ENCODE measurements around the gene AGAP4. TPM values are rescaled to one million over a fixed set of nuclear protein-coding genes. Genes with fewer than 3 reads are reported as not detected.
"Not testable (repeated sequence)": the region's sequence is repeated elsewhere in the genome, so short reads cannot be mapped to it uniquely, and the experiment has no call there.

Gene AGAP4
- polyA plus RNA-seq, 1 experiment: 6.6 TPM

GRCh38 chr10:45819552-45819951 lies 27.7 kb downstream of the AGAP4 start:
- POLR2A ChIA-PET: no interaction called here
- no peak for DNase-seq (ENCODE audit: low read depth)
- no peak for TF ChIP-seq CTCF (IDR thresholded peaks at IDR 0.05; ENCODE audit: insufficient read depth, low read depth, low read length)
- Histone ChIP-seq H3K36me3 (ENCODE audit: control insufficient read depth, insufficient read depth, low read length) (no peaks in the 10 kb centered on the region), H3K4me3 (ENCODE audit: low read depth, low read length) (no peak overlapping the region), H3K27me3 (ENCODE audit: control insufficient read depth, insufficient read depth, low read length) (no peaks in the 10 kb centered on the region)
- CTCF ChIA-PET: no interaction called here

DNA sequence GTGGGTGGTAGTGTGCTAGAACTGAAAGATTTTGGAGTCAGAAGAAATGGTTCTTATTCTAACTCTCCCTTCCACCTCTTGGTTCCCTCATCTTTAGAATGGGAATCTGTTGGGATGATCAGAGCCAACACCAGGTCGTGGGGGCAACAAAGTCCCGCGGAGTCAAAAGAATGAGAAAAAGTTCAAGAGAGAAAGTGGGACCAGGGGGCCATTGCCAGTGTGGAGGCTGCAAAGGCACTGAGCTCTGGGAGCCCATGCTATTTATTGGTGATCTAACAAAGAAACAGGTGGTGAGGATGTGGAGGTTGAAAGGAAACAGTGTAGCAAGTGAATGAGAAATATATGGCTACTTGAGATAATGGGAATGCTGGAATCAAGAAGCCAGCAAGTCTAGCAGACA lies 29.4 kb downstream of the AGAP4 start:
- Histone ChIP-seq H3K4me3 (ENCODE audit: low read depth, low read length) (no peak overlapping the region), H3K36me3 (ENCODE audit: control insufficient read depth, insufficient read depth, low read length) (no peaks in the 10 kb centered on the region), H3K27me3 (ENCODE audit: control insufficient read depth, insufficient read depth, low read length) (no peaks in the 10 kb centered on the region)
- ChIA-PET POLR2A (no interaction called here), CTCF (no interaction called here)
- no peak for TF ChIP-seq CTCF (IDR thresholded peaks at IDR 0.05; ENCODE audit: insufficient read depth, low read depth, low read length)
- DNase-seq (ENCODE audit: low read depth): no peak

DNA sequence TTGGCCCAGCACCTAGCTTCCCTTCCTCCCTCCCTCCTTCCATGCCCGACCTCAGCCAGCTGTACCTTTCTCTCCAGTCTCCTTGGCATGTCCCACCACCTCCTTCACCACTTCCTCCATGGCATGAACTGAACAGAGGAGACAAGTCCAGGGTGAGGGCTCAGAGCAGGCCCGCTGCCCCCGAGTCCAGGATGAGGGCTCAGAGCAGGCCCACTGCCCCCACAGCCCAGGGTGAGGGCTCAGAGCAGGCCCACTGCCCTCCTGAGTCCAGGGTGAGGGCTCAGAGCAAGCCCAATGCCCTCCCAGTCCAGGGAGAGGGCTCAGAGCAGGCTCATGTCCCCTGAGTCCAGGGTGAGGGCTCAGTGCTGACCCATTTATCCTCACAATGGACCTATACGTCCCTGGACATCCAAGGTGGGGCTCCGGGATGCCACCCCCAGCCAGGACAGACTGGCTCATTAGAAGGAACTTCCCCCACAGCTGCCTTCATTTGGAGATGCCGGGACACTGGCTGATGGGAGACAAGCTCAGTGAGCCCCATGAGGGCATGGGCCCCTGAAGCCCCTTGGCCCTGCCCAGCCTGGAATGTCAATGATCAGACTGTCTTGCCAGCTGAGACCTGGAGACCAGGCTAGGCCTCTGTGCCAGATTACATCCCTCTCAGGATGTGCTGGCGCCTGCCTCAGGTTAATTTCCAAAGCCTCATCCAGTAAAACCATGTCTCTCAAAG lies 30.0 kb downstream of the AGAP4 start:
- Histone ChIP-seq H3K27me3 (ENCODE audit: control insufficient read depth, insufficient read depth, low read length) (no peaks in the 10 kb centered on the region), H3K4me3 (ENCODE audit: low read depth, low read length) (no peak overlapping the region), H3K36me3 (ENCODE audit: control insufficient read depth, insufficient read depth, low read length) (no peaks in the 10 kb centered on the region)
- ChIA-PET POLR2A (no interaction called here), CTCF (no interaction called here)
- DNase-seq (ENCODE audit: low read depth): no peak
- TF ChIP-seq CTCF (IDR thresholded peaks at IDR 0.05; ENCODE audit: insufficient read depth, low read depth, low read length): no peak

- CTCF ChIA-PET; H3K4me3 ChIP-seq (ENCODE audit: low read depth, low read length); POLR2A ChIA-PET; DNase-seq (ENCODE audit: low read depth); H3K27me3 ChIP-seq (ENCODE audit: control insufficient read depth, insufficient read depth, low read length); H3K36me3 ChIP-seq (ENCODE audit: control insufficient read depth, insufficient read depth, low read length): not testable (repeated sequence)
Measured at GRCh38 chr10:45814146-45814545, 33.2 kb downstream of the AGAP4 start.

- H3K4me3 ChIP-seq (ENCODE audit: low read depth, low read length); H3K27me3 ChIP-seq (ENCODE audit: control insufficient read depth, insufficient read depth, low read length); DNase-seq (ENCODE audit: low read depth); POLR2A ChIA-PET; CTCF ChIA-PET; H3K36me3 ChIP-seq (ENCODE audit: control insufficient read depth, insufficient read depth, low read length): not testable (repeated sequence)
Measured at GRCh38 chr10:45812959-45813358, 34.3 kb downstream of the AGAP4 start.

DNA sequence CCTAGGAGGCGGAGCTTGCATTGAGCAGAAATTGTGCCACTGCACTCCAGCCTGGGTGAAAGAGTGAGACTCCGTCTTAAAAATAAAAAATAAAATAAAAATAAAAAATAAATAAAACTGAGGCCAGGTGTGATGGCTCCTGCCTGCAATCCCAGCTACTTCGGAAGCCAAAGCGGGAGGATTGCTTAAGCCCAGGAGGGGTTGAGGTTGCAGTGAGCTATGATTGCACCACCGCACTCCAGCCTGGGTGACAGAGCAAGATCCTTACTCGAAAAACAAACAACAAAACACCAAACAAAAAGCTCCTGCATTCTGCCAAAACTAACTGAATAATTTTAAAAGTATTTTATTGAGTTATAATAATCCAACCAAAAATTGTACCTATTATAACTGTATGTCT lies 36.2 kb downstream of the AGAP4 start:
- Histone ChIP-seq H3K4me3 (ENCODE audit: low read depth, low read length) (no peak overlapping the region), H3K27me3 (ENCODE audit: control insufficient read depth, insufficient read depth, low read length) (no peaks in the 10 kb centered on the region), H3K36me3 (ENCODE audit: control insufficient read depth, insufficient read depth, low read length) (no peaks in the 10 kb centered on the region)
- TF ChIP-seq CTCF (IDR thresholded peaks at IDR 0.05; ENCODE audit: insufficient read depth, low read depth, low read length): no peak
- no peak for DNase-seq (ENCODE audit: low read depth)
- ChIA-PET POLR2A (no interaction called here), CTCF (no interaction called here)

Data from BJ (cell line).